Right renal pelvis (tissue), 4 donors: ENCODE results near the gene JMJD7. TPM values are rescaled to one million over a fixed set of nuclear protein-coding genes. Genes with fewer than 3 reads are reported as not detected.

Experiments used
- DNase-seq, 4 donors: peaks; one replicate each; pipeline ENCODE4 v3.0.0-alpha.2; 2013; ENCODE audit warnings: low read depth in 4 of 4, low spot score in 3 of 4, missing footprints in 1 of 4
- polyA plus RNA-seq, 4 donors: library from polyadenylated mRNA; unstranded; fragments of 120-200 nt; gene quantifications; one replicate each; pipeline ENCODE4 v1.2.1, GENCODE V29; 2013; ENCODE audit not compliant: insufficient read length in 4 of 4

Gene JMJD7
- polyA plus RNA-seq, 4 donors: 9.1 to 14.2 (median 11.5) TPM

- no peak for DNase-seq
Observed at GRCh38 chr15:41878355-41878699, 50.4 kb downstream of the JMJD7 start.

GRCh38 chr15:41879321-41879845 lies 51.5 kb downstream of the JMJD7 start:
- DNase-seq: no peak

- no peak for DNase-seq
Observed at GRCh38 chr15:41880156-41880877, 52.4 kb downstream of the JMJD7 start.

- no peak for DNase-seq
Observed at GRCh38 chr15:41881086-41881485, 53.2 kb downstream of the JMJD7 start.

- DNase-seq: no peak
Observed at GRCh38 chr15:41881550-41881919, 53.6 kb downstream of the JMJD7 start.

GRCh38 chr15:41881920-41882688 lies 54.2 kb downstream of the JMJD7 start:
- DNase-seq: no peak

GRCh38 chr15:41882689-41883483 lies 55.0 kb downstream of the JMJD7 start:
- DNase-seq: no peak

- no peak for DNase-seq
Observed at GRCh38 chr15:41883484-41883825, 55.6 kb downstream of the JMJD7 start.

GRCh38 chr15:41884458-41884857 lies 56.6 kb downstream of the JMJD7 start:
- DNase-seq: no peak

- DNase-seq: no peak
Observed at GRCh38 chr15:41885321-41885720, 57.4 kb downstream of the JMJD7 start.

- no peak for DNase-seq
Observed at GRCh38 chr15:41885841-41886240, 57.9 kb downstream of the JMJD7 start.

GRCh38 chr15:41886741-41887140 lies 58.8 kb downstream of the JMJD7 start:
- no peak for DNase-seq

- no peak for DNase-seq
Observed at GRCh38 chr15:41887161-41887560, 59.3 kb downstream of the JMJD7 start.

Other genes starting within 250 kb of the JMJD7 start
- 10 to 100 TPM; 31.7 to 35.2 (median 33.2) TPM for gene MGA, start 167.7 kb upstream of the JMJD7 start, polyA plus RNA-seq
- gene MAPKBP1, start 53.6 kb upstream of the JMJD7 start, polyA plus RNA-seq: 10 to 100 TPM; 12.3 to 15.5 (median 13.3) TPM
- 1 to 10 TPM; 7.6 to 9.1 (median 8.2) TPM for gene PLA2G4B, start 10.8 kb downstream of the JMJD7 start, polyA plus RNA-seq
- gene SPTBN5, start 66.0 kb downstream of the JMJD7 start, polyA plus RNA-seq: 1 to 10 TPM; 2.6 to 3.0 (median 2.7) TPM
- 10 to 100 TPM; 15.3 to 21.2 (median 17.4) TPM for gene EHD4, start 144.5 kb downstream of the JMJD7 start, polyA plus RNA-seq
- gene PLA2G4E, start 192.9 kb downstream of the JMJD7 start, polyA plus RNA-seq: under 1 TPM in 2 of 4 donors, not detected in 2; 0.03 to 0.04 TPM